Measurements from ENCODE around the gene MMP24OS.

GRCh38 chr20:35281506-35282101 lies 3.7 kb upstream of the MMP24OS start:
- no peak for TF ChIP-seq CTCF (conservative IDR thresholded peaks at IDR 0.05 in 1 of 2, IDR thresholded peaks at IDR 0.05 in 1 of 2; ENCODE audit: extremely low read depth in 1 of 2, insufficient read depth in 1 of 2, low read depth in 1 of 2, low read length in 2 of 2)
- no peak for TF ChIP-seq EZH2 (IDR thresholded peaks at IDR 0.05; ENCODE audit: borderline replicate concordance, low read length)

All from mammary epithelial cell (primary cell).